Esophagus squamous epithelium (tissue), 4 donors: ENCODE data around the gene RPL5.

ENCODE experiments used
- CTCF ChIP-seq, 6 experiments: fragments of 450-650 bp in 4 of 6; fragments of 200-600 bp in 2 of 6; sonication (generic) in 2 of 6; IDR thresholded peaks; one replicate each; pipeline ENCODE4 v1.5.1; 2016 to 2019; ENCODE audit warnings: antibody characterized with exemption in 6 of 6, mild to moderate bottlenecking in 4 of 6, moderate library complexity in 4 of 6
- POLR2A ChIP-seq, 4 donors: fragments of 450-650 bp; IDR thresholded peaks; one replicate each; pipeline ENCODE4 v1.6.1; 2017; ENCODE audit warnings: antibody characterized with exemption in 4 of 4, mild to moderate bottlenecking in 4 of 4, moderate library complexity in 3 of 4

GRCh38 chr1:92850019-92850418 is 18.2 kb downstream of the RPL5 start:
- TF ChIP-seq POLR2A (IDR thresholded peaks at IDR 0.05) (no peak), CTCF (IDR thresholded peaks at IDR 0.05) (no peak)
